GM12873 (cell line): ENCODE measurements around the gene SGK2.

ENCODE experiments used
- TF ChIP-seq, protein P1 (sequence below): IDR thresholded peaks from 2 replicates; pipeline ENCODE4 v1.5.1; 2012; ENCODE audit warnings: low read depth, mild to moderate bottlenecking, moderate library complexity, low read length, control low read depth; ENCODE audit not compliant: insufficient read depth; ENCODE audit errors: missing control alignments

The SGK2 gene

DNA sequence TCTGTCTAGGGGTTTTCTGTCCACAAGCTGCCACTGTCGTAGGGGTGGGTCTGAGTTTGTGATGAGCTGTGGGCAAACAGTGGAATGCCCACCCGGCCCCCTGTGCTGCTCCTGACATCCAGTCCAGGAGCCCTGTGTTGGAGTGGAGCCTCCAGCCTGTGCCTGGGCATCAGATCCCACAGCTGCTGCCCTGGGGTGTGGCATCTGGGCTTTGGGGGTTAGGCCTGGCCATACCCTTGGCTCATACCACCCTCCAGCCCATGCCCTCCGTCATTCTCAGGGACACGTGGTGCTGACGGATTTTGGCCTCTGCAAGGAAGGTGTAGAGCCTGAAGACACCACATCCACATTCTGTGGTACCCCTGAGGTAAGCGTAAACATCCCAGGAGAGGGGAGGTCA is 12.9 kb downstream of the SGK2 start:
- TF ChIP-seq, protein P1, sequence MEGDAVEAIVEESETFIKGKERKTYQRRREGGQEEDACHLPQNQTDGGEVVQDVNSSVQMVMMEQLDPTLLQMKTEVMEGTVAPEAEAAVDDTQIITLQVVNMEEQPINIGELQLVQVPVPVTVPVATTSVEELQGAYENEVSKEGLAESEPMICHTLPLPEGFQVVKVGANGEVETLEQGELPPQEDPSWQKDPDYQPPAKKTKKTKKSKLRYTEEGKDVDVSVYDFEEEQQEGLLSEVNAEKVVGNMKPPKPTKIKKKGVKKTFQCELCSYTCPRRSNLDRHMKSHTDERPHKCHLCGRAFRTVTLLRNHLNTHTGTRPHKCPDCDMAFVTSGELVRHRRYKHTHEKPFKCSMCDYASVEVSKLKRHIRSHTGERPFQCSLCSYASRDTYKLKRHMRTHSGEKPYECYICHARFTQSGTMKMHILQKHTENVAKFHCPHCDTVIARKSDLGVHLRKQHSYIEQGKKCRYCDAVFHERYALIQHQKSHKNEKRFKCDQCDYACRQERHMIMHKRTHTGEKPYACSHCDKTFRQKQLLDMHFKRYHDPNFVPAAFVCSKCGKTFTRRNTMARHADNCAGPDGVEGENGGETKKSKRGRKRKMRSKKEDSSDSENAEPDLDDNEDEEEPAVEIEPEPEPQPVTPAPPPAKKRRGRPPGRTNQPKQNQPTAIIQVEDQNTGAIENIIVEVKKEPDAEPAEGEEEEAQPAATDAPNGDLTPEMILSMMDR, result no peak

DNA sequence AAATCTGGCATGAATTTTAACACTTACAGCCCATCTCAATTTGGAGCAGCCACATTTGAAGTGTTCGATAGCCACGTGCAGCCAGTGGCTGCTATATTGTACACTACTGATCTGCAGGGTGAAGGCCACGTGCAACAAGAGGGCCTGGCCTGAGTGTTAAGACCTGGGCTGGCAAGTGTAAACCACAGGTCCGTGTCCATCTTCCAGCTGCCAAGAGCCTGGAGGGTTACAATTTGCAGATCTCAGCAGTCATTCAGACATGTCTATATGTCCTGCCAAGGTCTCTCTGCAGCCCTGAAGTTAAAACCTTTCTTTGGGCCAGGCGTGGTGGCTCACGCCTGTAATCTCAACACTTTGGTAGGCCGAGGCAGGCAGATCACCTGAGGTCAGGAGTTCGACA is 14.1 kb downstream of the SGK2 start:
- TF ChIP-seq, protein P1, result no peak

DNA sequence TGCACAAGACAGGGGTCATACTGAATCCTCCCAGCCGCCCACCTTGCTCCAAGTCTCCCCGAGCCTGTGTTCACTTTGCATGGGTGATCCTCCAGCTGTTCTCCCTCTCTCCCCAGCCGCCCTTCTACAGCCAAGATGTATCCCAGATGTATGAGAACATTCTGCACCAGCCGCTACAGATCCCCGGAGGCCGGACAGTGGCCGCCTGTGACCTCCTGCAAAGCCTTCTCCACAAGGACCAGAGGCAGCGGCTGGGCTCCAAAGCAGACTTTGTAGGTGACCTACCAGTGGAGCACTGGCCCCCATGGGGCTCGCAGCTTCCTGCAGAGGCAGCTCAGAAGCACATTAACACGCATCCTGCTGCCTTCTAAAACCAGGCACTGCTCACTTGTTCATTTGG is 17.3 kb downstream of the SGK2 start:
- TF ChIP-seq, protein P1, result no peak

DNA sequence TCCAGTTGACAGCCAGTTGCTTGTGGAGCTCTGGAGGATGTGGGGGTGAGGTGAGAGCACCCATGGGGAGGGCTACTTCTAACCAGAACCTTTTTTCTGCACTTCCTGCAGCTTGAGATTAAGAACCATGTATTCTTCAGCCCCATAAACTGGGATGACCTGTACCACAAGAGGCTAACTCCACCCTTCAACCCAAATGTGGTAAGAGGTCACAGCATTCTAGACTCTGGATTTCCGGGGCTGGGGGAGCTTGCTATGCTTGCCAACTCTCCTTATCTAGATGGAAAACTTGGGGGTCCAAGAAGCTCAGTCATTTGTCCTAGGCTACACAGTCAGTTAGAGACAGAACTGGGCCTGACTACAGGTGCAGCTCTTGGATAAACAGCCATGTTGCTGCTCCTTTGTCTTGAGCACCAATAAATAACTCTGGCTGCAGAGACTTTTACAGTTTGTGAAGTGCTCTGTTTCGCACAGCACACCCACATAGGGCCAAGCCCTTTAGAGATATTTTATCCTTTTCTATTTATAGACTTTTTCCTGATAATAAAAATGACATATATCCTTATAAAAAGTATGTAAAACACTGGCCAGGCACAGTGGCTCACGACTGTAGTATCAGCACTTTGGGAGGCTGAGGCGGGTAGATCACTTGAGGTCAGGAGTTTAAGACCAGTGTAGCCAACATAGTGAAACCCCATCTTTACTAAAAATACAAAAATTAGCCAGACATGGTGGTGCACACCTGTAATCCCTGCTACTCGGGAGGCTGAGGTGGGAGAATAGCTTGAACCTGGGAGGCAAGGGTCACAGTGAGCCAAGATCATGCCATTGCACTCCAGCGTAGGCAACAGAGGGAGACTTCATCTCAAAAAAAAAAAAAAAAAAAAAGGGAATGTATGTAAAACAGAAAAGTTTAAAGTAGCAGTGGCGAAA is 21.3 kb downstream of the SGK2 start:
- TF ChIP-seq, protein P1, result no peak

DNA sequence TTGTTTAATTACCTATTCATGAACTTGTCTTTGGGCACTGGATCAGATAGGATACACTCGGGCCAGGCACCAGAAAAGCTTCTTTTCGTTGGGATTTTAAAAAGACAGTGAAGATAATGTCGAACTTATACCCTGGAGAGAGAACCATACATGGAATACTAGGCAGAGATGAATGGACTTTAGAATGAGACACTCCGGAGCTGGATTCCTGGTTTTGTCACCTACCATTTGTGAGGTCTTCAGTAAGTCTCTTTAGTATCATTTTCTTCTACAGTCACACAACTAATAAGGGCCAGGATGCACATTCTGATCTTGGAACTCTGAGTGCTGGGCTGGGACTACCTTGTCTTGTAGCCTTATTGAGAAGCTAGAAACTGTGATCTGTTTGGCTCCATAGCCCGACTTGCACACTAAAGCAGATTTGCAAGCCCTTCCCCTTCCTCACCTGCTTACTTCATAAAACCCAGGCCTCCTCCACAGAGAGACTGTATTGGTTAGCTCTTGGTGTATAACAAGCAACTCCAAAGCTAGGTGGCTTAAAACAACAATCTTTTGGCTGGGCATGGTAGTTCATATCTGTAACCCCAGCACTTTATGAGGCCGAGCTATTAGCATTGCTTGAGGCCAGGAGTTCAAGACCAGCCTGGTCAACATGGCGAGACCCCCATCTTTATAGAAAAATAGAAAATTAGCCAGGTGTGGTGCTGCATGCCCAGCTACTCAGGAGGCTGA is 24.5 kb downstream of the SGK2 start:
- TF ChIP-seq, protein P1, result no peak

DNA sequence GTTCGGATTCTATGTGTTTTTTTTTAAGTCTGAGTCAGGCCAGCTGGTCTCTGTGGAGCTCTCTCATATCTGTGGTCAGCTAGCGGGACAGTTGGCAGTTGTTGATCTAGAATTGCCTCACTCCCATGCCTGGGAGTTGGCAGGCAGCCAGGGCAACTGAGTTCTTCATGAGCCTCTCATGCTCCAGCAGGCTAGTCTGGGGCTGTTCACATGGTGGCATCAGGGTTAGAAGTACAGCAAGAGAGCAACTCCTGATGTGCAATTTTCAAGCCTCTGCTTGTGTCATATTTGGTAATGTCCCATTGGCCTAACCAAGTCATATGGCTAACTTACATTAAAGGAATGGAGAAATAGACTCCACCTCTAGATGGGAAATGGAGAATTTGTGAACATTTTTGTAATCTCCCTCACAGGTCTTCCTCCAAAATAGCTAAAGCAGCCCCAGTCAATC is 25.2 kb downstream of the SGK2 start:
- TF ChIP-seq, protein P1, result no peak
